SK-N-SH (cell line): ENCODE results near the gene BAHCC1. TPM values are rescaled to one million over a fixed set of nuclear protein-coding genes. Genes with fewer than 3 reads are reported as not detected.
A peak's percentile ranks its signal among the peaks of the same experiment; 100 is the strongest.

Experiments
- CTCF ChIA-PET: fragments of 300-600, 350-600 bp; formaldehyde crosslinking; extraction: SDS; loops from one replicate; lab custom pipeline; 2021; lab: Yijun Ruan, JAX
- POLR2A ChIA-PET: fragments of 350-600 bp; sonication (Branson Sonifier 250); formaldehyde crosslinking; extraction: SDS; loops from one replicate; lab custom pipeline; 2020; ENCODE audit warnings: antibody characterized with exemption, inconsistent platforms; lab: Yijun Ruan, JAX
- DNase-seq: peaks from one replicate; pipeline ENCODE4 v3.0.0; 2012
- H2AFZ ChIP-seq: fragments of 200-600 bp; sonication (generic); 2 replicates; pipeline ENCODE4 v1.8.1; 2016; ENCODE audit warnings: antibody characterized with exemption, mild to moderate bottlenecking, low read depth
- H3F3A ChIP-seq: fragments of 200-600 bp; sonication (generic); replicated peaks from 2 replicates; pipeline ENCODE3; 2016; ENCODE audit warnings: antibody characterized with exemption, mild to moderate bottlenecking; ENCODE audit not compliant: insufficient read depth
- H3K27ac ChIP-seq, 2 experiments: fragments of 200-500 bp in 1 of 2; fragments of 200-600 bp in 1 of 2; sonication (Bioruptor generic) in 1 of 2; sonication (generic), shearing (Covaris generic) in 1 of 2; 2 replicates each; pipeline versions ENCODE4 v1.5.1 to v1.6.1; 2014 to 2016; ENCODE audit warnings: low read depth in 2 of 2, inconsistent platforms in 1 of 2, low read length in 1 of 2, mild to moderate bottlenecking in 1 of 2, mixed read lengths in 1 of 2
- H3K27me3 ChIP-seq: fragments of 200-600 bp; sonication (generic), shearing (Covaris generic); 2 replicates; pipeline ENCODE4 v1.6.1; 2016; ENCODE audit warnings: mixed run types; ENCODE audit not compliant: insufficient read depth
- H3K36me3 ChIP-seq, 2 experiments: fragments of 200-500 bp in 1 of 2; fragments of 200-600 bp in 1 of 2; sonication (Bioruptor generic) in 1 of 2; sonication (generic) in 1 of 2; replicated peaks in 1 of 2; 2 replicates each; pipeline versions ENCODE3 to v1.5.1; 2014 to 2016; ENCODE audit warnings: low read length in 1 of 2, mild to moderate bottlenecking in 1 of 2; ENCODE audit not compliant: insufficient read depth in 2 of 2, control insufficient read depth in 1 of 2
- H3K4me1 ChIP-seq, 2 experiments: fragments of 200-500 bp in 1 of 2; fragments of 200-600 bp in 1 of 2; sonication (Bioruptor generic) in 1 of 2; sonication (generic), shearing (Covaris generic) in 1 of 2; 2 replicates each; pipeline versions ENCODE4 v1.5.1 to v1.6.1; 2014 to 2016; ENCODE audit warnings: low read depth in 1 of 2, low read length in 1 of 2, mixed run types in 1 of 2; ENCODE audit not compliant: insufficient read depth in 2 of 2, control insufficient read depth in 1 of 2
- H3K4me2 ChIP-seq: fragments of 200-600 bp; sonication (generic), shearing (Covaris generic); 2 replicates; pipeline ENCODE4 v1.6.1; 2017; ENCODE audit warnings: mixed run types
- H3K4me3 ChIP-seq, 2 experiments: fragments of 200-500 bp in 1 of 2; fragments of 200-600 bp in 1 of 2; sonication (Bioruptor generic) in 1 of 2; sonication (generic), shearing (Covaris generic) in 1 of 2; 2 replicates each; pipeline versions ENCODE4 v1.5.1 to v1.8.1; 2014 to 2016; ENCODE audit warnings: low read depth in 2 of 2, inconsistent platforms in 1 of 2, low read length in 1 of 2, mild to moderate bottlenecking in 1 of 2, mixed read lengths in 1 of 2, moderate library complexity in 1 of 2
- H3K79me2 ChIP-seq: fragments of 200-600 bp; sonication (generic); 2 replicates; pipeline ENCODE4 v1.8.1; 2017; ENCODE audit warnings: mild to moderate bottlenecking; ENCODE audit not compliant: insufficient read depth
- H3K9ac ChIP-seq: fragments of 200-600 bp; sonication (generic); 2 replicates; pipeline ENCODE4 v1.6.1; 2017; ENCODE audit warnings: mixed run types
- H3K9me2 ChIP-seq: fragments of 200-600 bp; sonication (generic); 2 replicates; pipeline ENCODE4 v1.6.1; 2017; ENCODE audit warnings: mixed run types
- H3K9me3 ChIP-seq: fragments of 200-600 bp; sonication (generic); 2 replicates; pipeline ENCODE4 v1.6.1; 2017; ENCODE audit warnings: mixed run types, mild to moderate bottlenecking, moderate library complexity
- H4K20me1 ChIP-seq: fragments of 200-600 bp; sonication (generic); 2 replicates; pipeline ENCODE4 v1.6.1; 2017; ENCODE audit warnings: mild to moderate bottlenecking, mixed run types; ENCODE audit not compliant: insufficient read depth
- CHD2 ChIP-seq: fragments of 150-350 bp; IDR thresholded peaks from 2 replicates; pipeline ENCODE4 v1.6.1; 2018; ENCODE audit warnings: low read length; ENCODE audit not compliant: partially characterized antibody
- FOXJ3 ChIP-seq: sonication (generic); formaldehyde crosslinking; IDR thresholded peaks from 2 replicates; pipeline ENCODE4 v1.5.1; 2020; ENCODE audit warnings: mild to moderate bottlenecking, missing genetic modification reagents
- NFIC ChIP-seq: IDR thresholded peaks from 2 replicates; pipeline ENCODE4 v1.4.0; 2012; ENCODE audit warnings: borderline replicate concordance
- NRF1 ChIP-seq: IDR thresholded peaks from 2 replicates; pipeline ENCODE4 v1.6.1; 2012; ENCODE audit warnings: low read depth, mild to moderate bottlenecking, low read length
- POLR2AphosphoS5 ChIP-seq: IDR thresholded peaks from 2 replicates; pipeline ENCODE4 v1.6.1; 2012; ENCODE audit warnings: low read depth, low read length
- RAD21 ChIP-seq: IDR thresholded peaks from 2 replicates; pipeline ENCODE4 v1.6.1; 2012; ENCODE audit warnings: mild to moderate bottlenecking, low read length
- RCOR1 ChIP-seq: fragments of 150-350 bp; IDR thresholded peaks from 2 replicates; pipeline ENCODE4 v1.6.1; 2017; ENCODE audit warnings: antibody characterized with exemption, low read length
- REST ChIP-seq: IDR thresholded peaks from 2 replicates; pipeline ENCODE4 v1.6.1; 2012; ENCODE audit warnings: mild to moderate bottlenecking, low read depth, low read length, moderate library complexity
- RFX5 ChIP-seq: IDR thresholded peaks from 2 replicates; pipeline ENCODE4 v1.6.1; 2012; ENCODE audit warnings: mild to moderate bottlenecking, improper control_type of control experiment, low read length
- SIN3A ChIP-seq: IDR thresholded peaks from 2 replicates; pipeline ENCODE4 v1.6.1; 2012; ENCODE audit warnings: low read depth, mild to moderate bottlenecking, low read length, moderate library complexity, borderline replicate concordance
- WGBS: methylation state at CpG from one replicate; pipeline ENCODE4 v1.1.6; 2017; ENCODE audit warnings: low lambda C conversion rate; 5-methylcytosine and 5-hydroxymethylcytosine counted together
- polyA plus RNA-seq, 3 experiments: library from polyadenylated mRNA; depleted of rRNA; stranded (reverse); fragments of >200 nt; gene quantifications; 2 replicates each; pipeline ENCODE4 v1.2.3, GENCODE V29; 2012
- TF ChIP-seq, protein P1 (sequence below): IDR thresholded peaks from 2 replicates; pipeline ENCODE4 v1.4.0; 2012; ENCODE audit warnings: low read depth
- TF ChIP-seq, protein P2 (sequence below): IDR thresholded peaks from 2 replicates; pipeline ENCODE4 v1.4.0; 2012; ENCODE audit warnings: low read depth, borderline replicate concordance

Gene BAHCC1
- polyA plus RNA-seq, 1 of the 3 experiments (the other 2 are of a cell fraction), result 6.4 TPM

DNA sequence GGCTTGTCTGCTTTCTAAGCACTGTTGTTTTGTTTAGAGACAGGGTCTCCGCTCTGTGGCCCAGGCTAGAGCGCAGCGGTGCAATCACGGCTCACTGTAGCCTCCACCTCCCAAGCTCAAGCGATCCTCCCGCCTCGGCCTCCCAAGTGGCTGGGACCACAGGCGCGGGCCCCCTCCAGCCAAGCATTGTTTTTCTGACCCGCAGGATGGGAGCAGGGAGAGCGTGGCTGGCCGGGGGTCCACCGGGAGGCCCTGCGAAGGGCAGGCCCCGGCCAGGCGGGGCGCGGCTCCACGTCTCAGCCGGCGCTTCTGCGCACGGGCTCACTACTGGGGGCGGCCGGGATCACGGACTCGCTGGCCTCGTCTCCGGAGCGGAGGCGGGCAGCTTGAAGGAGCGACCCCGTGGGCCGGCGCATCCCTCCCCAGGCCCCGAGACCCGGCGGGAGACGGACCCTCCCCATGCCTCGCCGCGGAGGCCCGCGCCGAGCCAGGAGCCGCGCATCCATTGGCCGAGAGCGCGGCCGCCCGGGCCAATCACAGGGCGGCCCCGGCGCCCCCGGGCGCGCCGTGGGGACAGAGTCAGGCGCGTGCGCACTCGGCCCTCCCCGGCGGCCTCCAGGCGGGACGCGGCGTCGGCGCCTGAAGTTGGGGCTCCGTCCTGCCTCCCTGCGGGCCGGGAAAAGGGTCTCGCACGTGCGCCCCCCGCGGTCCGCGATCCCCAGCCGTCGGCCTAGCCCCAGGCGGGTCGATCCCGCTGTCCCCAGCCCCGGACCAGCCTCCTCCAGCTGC lies 92.4 kb downstream of the BAHCC1 start:
- CTCF ChIA-PET, result interaction anchor here (0.8 to 3.5 kb wide), 7 partner anchors 47 to 235 kb away, joined by 3 to 15 read pairs (median 8); no protein-coding TSS in a partner anchor
- POLR2A ChIA-PET, result no interaction called here

DNA sequence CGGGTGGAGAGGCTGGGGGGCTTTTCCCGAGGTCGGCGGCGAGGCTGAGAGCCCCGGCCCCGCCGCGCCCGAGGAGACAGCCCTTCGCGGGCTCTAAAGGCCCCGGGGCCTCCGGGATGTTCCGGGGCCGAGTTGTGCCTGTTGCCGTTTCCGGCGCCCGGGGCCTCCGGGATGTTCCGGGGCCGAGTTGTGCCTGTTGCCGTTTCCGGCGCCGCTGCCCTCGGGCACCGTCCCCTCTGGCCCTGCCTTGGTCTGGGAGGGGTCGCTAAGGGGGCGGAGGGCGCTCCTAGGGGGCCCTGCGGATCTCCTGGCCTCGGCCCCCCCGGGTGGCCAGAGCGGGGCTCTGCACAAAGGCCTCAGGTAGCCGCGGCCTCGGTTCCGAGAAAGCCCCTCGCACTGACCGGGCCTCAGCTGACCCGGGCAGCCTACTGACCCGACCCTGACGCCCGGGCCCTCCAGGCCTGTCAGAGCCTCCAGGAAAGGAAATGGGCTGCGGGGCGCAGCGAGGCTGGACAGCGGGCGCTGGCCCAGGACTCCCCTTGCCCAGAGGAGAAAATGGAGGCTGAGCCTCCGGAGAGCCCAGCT lies 93.1 kb downstream of the BAHCC1 start:
- Histone ChIP-seq H2AFZ (peak overlapping the region; percentile 95), H3K36me3 (no peaks in the 10 kb centered on the region), H3F3A (peaks cover 18% of the 10 kb centered on the region), H3K9ac (peak overlapping the region; percentile 83), H3K9me3 (no peaks in the 10 kb centered on the region), H3K4me3 (peak overlapping the region; percentile 43 to 57), H3K27me3 (no peaks in the 10 kb centered on the region), H3K9me2 (no peaks in the 10 kb centered on the region), H3K79me2 (no peaks in the 10 kb centered on the region), H3K4me1 (peaks cover 6 to 20% of the 10 kb centered on the region in 2 experiments; a peak in 2 of 4 replicates), H3K27ac (peak overlapping the region in 1 of 2 experiments; percentile 24; a peak in 2 of 4 replicates), H3K4me2 (peak overlapping the region; percentile 99), H4K20me1 (no peaks in the 10 kb centered on the region)
- ChIA-PET POLR2A (no interaction called here), CTCF (interaction anchor here (0.6 to 3.5 kb wide), 8 partner anchors 48 to 236 kb away, joined by 3 to 15 read pairs (median 6); no protein-coding TSS in a partner anchor)
- TF ChIP-seq SIN3A (no peak), RFX5 (no peak), RCOR1 (no peak), REST (no peak), CHD2 (no peak), FOXJ3 (CRISPR knock-in tag) (no peak)
- TF ChIP-seq, protein P1, sequence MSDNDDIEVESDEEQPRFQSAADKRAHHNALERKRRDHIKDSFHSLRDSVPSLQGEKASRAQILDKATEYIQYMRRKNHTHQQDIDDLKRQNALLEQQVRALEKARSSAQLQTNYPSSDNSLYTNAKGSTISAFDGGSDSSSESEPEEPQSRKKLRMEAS, result no peak
- TF ChIP-seq, protein P2, sequence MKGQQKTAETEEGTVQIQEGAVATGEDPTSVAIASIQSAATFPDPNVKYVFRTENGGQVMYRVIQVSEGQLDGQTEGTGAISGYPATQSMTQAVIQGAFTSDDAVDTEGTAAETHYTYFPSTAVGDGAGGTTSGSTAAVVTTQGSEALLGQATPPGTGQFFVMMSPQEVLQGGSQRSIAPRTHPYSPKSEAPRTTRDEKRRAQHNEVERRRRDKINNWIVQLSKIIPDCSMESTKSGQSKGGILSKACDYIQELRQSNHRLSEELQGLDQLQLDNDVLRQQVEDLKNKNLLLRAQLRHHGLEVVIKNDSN, result no peak
- WGBS, result 68% methylated on average over 15 of the region's 52 CpGs
- DNase-seq, result no peak

More for the DNA sequence above, 92.4 kb downstream of the BAHCC1 start:
- 52% methylated on average over 23 of the region's 87 CpGs for WGBS
- peak; percentile 98 for DNase-seq
- peaks cover 6 to 26% of the 10 kb centered on the region in 2 experiments; a peak in 2 of 4 replicates for H3K4me1 ChIP-seq
- no peaks in the 10 kb centered on the region for H3K9me3 ChIP-seq
- H3K27ac ChIP-seq, result peak overlapping the region in 1 of 2 experiments; percentile 24; a peak in 2 of 4 replicates
- H3K4me2 ChIP-seq, result peak overlapping the region; percentile 99
- H3K4me3 ChIP-seq, result peak overlapping the region; percentile 43 to 57
- no peak for TF ChIP-seq RAD21
- TF ChIP-seq, protein P1, result peak; percentile 76
- peak; percentile 90 for TF ChIP-seq POLR2AphosphoS5
- TF ChIP-seq FOXJ3 (CRISPR knock-in tag), result no peak
- TF ChIP-seq RFX5, result 0 out of 2 replicates have a peak, but pooled peaks have one; percentile 44
- no peak for TF ChIP-seq NFIC
- TF ChIP-seq NRF1, result peak; percentile 75
- peak overlapping the region; percentile 83 for H3K9ac ChIP-seq
- H3F3A ChIP-seq, result peaks cover 14% of the 10 kb centered on the region
- H2AFZ ChIP-seq, result peak overlapping the region; percentile 95
- no peaks in the 10 kb centered on the region for H3K79me2 ChIP-seq
- no peaks in the 10 kb centered on the region for H4K20me1 ChIP-seq
- H3K9me2 ChIP-seq, result no peaks in the 10 kb centered on the region
- H3K36me3 ChIP-seq, result no peaks in the 10 kb centered on the region
- no peaks in the 10 kb centered on the region for H3K27me3 ChIP-seq
